ENCODE results near the gene GDF15.
"Not testable (repeated sequence)": the region's sequence is repeated elsewhere in the genome, so short reads cannot be mapped to it uniquely, and the experiment has no call there.

Gene GDF15

DNA sequence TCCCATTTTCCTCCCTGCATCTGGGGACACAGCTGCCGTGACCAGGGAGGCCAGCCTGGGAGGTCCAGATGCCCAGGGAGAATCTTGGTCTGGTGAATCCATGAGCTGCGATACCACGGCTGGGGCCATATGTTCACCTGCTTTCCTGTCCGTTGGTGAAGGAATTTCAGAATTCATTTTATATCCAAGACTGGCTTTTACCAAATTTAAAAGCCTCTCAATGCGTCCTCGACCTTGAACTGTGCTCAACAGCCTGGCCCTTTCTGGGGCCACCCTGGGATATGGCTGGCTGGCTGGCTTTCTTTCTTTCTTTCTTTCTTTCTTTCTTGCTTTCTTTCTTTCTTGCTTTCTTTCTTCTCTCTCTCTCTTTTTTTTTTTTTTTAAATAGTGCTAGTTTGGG lies 22.2 kb upstream of the GDF15 start:
- no peak for DNase-seq
- no peak overlapping the region for H3K27ac ChIP-seq (ENCODE audit: insufficient read depth, low read length, poor library complexity, severe bottlenecking)
- H3K4me3 ChIP-seq (ENCODE audit: insufficient read depth, low read depth, low read length, poor library complexity, severe bottlenecking): no peak overlapping the region
- H3K9me3 ChIP-seq (ENCODE audit: control insufficient read depth, low read length): no peaks in the 10 kb centered on the region
- H3K36me3 ChIP-seq (ENCODE audit: control insufficient read depth, insufficient read depth, low read length): peaks cover 19% of the 10 kb centered on the region
- H3K27me3 ChIP-seq (replicated peaks; ENCODE audit: control insufficient read depth, insufficient read depth, low read length, poor library complexity, severe bottlenecking): no peaks in the 10 kb centered on the region
- H3K4me1 ChIP-seq (ENCODE audit: control insufficient read depth, insufficient read depth, low read length, poor library complexity, severe bottlenecking): no peaks in the 10 kb centered on the region

DNA sequence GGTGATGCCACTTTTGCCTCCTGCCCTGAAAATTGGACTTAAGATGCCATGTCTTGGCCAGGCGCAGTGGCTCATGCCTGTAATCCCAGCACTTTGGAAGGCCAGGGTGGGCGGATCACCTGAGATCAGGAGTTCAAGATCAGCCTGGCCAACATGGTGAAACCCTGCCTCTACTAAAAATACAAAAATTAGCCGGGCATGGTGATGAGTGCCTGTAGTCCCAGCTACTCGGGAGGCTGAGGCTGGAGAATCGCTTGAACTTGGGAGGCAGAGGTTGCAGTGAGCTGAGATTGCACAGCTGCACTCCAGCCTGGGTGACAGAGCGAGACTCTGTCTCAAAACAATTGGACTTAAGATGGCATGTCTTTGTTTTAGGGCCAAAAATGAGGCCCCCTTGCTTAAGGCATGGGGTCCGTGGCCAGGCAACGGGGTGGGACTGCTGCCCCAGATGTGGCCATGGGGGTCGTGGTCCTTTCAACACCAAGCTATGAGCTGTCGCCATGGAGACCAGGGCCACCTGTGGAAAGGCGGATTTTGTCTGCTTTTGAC lies 21.6 kb upstream of the GDF15 start:
- H3K4me1 ChIP-seq (ENCODE audit: control insufficient read depth, insufficient read depth, low read length, poor library complexity, severe bottlenecking); H3K27ac ChIP-seq (ENCODE audit: insufficient read depth, low read length, poor library complexity, severe bottlenecking); H3K4me3 ChIP-seq (ENCODE audit: insufficient read depth, low read depth, low read length, poor library complexity, severe bottlenecking): not testable (repeated sequence)

DNA sequence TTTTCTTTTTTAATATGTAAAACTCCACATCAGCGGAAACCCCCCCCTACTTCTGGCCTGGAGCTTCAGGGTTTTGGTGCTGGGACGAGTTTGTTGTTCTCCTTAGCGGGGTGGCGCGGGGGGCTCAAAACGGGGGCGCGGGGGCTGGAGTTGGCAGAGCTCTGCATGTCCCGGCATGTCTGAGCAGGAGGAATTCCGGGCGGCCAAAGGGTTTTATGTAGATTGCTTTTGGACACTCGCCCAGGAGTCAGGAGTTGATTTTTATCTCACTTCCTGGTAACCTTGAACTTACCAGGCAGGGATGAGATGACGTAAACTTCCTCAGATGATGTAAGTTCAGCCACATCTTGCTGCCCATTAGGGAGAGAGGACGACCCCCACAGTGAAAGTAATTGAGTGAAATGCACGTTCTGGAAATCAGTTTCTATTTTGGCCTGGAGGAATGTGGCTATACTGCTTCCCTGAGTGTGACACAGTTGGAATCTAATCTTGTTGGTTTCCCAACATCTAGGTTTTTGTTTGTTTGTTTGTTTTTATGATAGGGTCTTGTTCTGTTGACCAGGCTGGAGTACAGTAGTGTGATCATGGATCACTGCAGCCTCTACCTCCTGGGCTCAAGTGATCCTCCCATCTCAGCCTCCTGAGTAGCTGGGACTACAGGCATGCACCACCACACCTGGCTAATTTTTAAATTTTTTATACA lies 21.0 kb upstream of the GDF15 start:
- Histone ChIP-seq H3K4me1 (ENCODE audit: control insufficient read depth, insufficient read depth, low read length, poor library complexity, severe bottlenecking) (no peaks in the 10 kb centered on the region), H3K4me3 (ENCODE audit: insufficient read depth, low read depth, low read length, poor library complexity, severe bottlenecking) (no peak overlapping the region), H3K27ac (ENCODE audit: insufficient read depth, low read length, poor library complexity, severe bottlenecking) (no peak overlapping the region), H3K9me3 (ENCODE audit: control insufficient read depth, low read length) (no peaks in the 10 kb centered on the region), H3K36me3 (ENCODE audit: control insufficient read depth, insufficient read depth, low read length) (peaks cover 16% of the 10 kb centered on the region), H3K27me3 (replicated peaks; ENCODE audit: control insufficient read depth, insufficient read depth, low read length, poor library complexity, severe bottlenecking) (no peaks in the 10 kb centered on the region)
- no peak for DNase-seq

More for the DNA sequence above, 21.6 kb upstream of the GDF15 start:
- not testable (repeated sequence) for H3K9me3 ChIP-seq (ENCODE audit: control insufficient read depth, low read length); H3K27me3 ChIP-seq (replicated peaks; ENCODE audit: control insufficient read depth, insufficient read depth, low read length, poor library complexity, severe bottlenecking); DNase-seq
- H3K36me3 ChIP-seq (ENCODE audit: control insufficient read depth, insufficient read depth, low read length): peaks cover 19% of the 10 kb centered on the region

DNA sequence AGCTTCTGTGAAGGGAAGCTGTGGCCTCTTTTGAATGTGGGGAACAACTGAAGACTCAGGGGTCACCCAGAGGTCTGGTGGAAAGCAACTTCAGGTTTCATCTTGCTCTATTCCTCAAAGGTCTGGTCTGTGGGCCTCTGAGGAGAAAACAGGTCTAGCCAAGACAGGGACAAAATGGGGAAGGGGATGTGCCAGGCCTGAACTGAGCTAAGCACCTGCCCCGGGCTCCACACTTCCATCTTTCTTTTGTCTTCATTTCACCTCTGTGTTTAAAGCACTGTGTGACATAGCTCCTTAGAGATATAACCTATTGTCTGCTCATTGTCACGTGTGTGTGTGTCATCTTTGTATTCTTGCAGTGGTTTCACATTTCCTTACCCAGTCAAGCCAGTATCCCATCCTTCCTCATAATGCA lies 19.9 kb upstream of the GDF15 start:
- Histone ChIP-seq H3K27ac (ENCODE audit: insufficient read depth, low read length, poor library complexity, severe bottlenecking) (no peak overlapping the region), H3K9me3 (ENCODE audit: control insufficient read depth, low read length) (no peaks in the 10 kb centered on the region), H3K36me3 (ENCODE audit: control insufficient read depth, insufficient read depth, low read length) (peaks cover 15% of the 10 kb centered on the region), H3K4me3 (ENCODE audit: insufficient read depth, low read depth, low read length, poor library complexity, severe bottlenecking) (no peak overlapping the region), H3K27me3 (replicated peaks; ENCODE audit: control insufficient read depth, insufficient read depth, low read length, poor library complexity, severe bottlenecking) (no peaks in the 10 kb centered on the region), H3K4me1 (ENCODE audit: control insufficient read depth, insufficient read depth, low read length, poor library complexity, severe bottlenecking) (no peaks in the 10 kb centered on the region)
- no peak for DNase-seq

DNA sequence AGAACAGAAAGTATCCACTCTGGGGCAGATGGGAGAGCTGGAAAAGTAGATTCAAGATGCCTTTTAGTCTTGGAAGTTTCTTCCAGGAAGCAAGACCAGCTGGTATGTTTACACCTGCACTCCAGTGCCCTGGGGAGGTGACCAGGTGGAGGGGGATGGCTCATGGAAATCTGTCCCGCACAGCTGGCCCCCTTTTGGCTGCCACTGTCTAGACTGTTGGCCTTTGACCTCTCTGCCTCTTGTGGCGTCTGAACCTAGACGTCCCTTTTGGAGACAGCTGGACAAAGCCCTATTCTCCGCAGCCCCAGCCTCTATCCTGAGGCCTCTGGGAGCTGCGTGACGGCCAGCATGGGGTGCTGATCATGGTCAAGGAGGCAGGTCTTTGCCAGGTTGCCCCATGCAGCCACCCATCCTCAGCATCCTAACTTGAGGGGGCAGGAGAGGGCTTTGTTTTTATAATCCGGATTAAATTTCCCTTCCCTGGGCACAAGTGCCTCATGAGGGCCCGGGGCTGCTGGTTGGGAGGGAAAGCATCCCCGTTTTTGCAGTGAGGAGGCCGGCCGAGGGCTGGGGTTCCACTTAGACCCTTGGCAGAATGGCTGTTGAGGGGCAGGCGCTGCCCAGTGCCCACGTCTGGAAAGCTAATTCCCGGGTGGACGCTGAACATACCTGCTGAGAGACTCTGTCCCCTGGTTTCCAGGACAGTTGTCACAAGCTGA lies 17.3 kb upstream of the GDF15 start:
- Histone ChIP-seq H3K27me3 (replicated peaks; ENCODE audit: control insufficient read depth, insufficient read depth, low read length, poor library complexity, severe bottlenecking) (no peaks in the 10 kb centered on the region), H3K27ac (ENCODE audit: insufficient read depth, low read length, poor library complexity, severe bottlenecking) (no peak overlapping the region)

DNA sequence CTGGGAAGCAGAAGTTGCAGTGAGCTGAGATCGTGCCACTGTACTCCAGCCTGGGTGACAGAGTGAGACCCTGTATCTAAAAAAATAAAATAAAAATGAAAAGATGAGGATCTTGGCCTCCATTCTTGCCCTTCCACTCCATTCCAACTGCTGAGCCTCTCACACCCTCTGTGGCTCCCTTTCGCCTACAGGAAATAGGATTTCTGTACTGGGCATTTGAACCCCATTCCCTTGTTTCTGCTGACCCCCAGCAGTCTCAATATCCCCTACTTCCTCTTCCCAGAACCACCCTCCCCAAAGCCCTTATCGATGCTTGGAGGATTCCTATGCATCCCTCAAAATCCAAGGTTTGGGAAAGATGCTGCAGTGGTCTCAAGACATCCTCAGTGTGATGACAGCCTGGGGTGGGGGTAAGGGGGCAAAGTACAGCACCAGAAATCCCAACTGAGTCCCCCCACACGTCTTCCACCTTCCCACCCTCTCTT lies 12.5 kb upstream of the GDF15 start:
- Histone ChIP-seq H3K4me3 (ENCODE audit: insufficient read depth, low read depth, low read length, poor library complexity, severe bottlenecking) (no peak overlapping the region), H3K9me3 (ENCODE audit: control insufficient read depth, low read length) (no peaks in the 10 kb centered on the region), H3K27ac (ENCODE audit: insufficient read depth, low read length, poor library complexity, severe bottlenecking) (no peak overlapping the region), H3K27me3 (replicated peaks; ENCODE audit: control insufficient read depth, insufficient read depth, low read length, poor library complexity, severe bottlenecking) (no peaks in the 10 kb centered on the region), H3K4me1 (ENCODE audit: control insufficient read depth, insufficient read depth, low read length, poor library complexity, severe bottlenecking) (no peaks in the 10 kb centered on the region), H3K36me3 (ENCODE audit: control insufficient read depth, insufficient read depth, low read length) (no peaks in the 10 kb centered on the region)
- no peak for DNase-seq

More for the DNA sequence above, 17.3 kb upstream of the GDF15 start:
- no peaks in the 10 kb centered on the region for H3K4me1 ChIP-seq (ENCODE audit: control insufficient read depth, insufficient read depth, low read length, poor library complexity, severe bottlenecking)
- no peak for DNase-seq
- H3K36me3 ChIP-seq (ENCODE audit: control insufficient read depth, insufficient read depth, low read length): peaks cover 4% of the 10 kb centered on the region
- H3K4me3 ChIP-seq (ENCODE audit: insufficient read depth, low read depth, low read length, poor library complexity, severe bottlenecking): no peak overlapping the region
- H3K9me3 ChIP-seq (ENCODE audit: control insufficient read depth, low read length): no peaks in the 10 kb centered on the region

DNA sequence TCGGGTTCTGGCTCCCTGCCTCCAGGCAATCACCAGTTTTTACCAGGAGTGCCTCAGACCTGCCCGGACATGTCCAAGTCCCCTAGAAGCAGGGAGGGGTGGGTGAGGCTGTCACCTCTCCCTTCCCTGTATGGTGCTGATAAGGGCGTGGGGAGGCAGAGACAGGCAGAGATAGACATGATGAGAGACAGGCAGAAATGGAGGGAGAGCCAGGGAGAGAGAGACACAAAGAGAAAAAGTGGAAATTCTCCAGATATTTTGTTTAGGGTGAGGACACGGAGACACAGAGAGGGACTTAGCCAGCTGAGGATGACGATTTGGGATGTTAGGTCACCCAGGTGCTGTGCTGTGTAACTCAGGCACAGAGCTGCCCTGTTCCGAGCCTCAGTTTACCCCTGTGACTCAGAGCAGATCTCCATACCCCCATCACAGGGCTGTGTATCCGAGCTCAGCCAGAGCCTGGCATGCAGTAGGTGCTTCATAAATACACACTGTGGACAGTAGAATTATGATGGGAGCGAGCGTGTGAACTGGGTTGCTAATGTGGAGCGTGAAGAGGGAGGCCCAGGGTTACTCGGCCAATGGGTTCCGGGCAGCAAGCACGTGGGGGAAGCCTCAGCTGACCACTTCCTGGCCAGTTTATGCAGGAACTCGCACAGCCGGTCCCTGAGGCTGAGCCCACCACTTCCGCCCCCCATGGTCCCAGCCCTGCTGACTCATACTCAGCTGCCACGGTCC lies 11.9 kb upstream of the GDF15 start:
- no peaks in the 10 kb centered on the region for H3K4me1 ChIP-seq (ENCODE audit: control insufficient read depth, insufficient read depth, low read length, poor library complexity, severe bottlenecking)
- no peak overlapping the region for H3K4me3 ChIP-seq (ENCODE audit: insufficient read depth, low read depth, low read length, poor library complexity, severe bottlenecking)

DNA sequence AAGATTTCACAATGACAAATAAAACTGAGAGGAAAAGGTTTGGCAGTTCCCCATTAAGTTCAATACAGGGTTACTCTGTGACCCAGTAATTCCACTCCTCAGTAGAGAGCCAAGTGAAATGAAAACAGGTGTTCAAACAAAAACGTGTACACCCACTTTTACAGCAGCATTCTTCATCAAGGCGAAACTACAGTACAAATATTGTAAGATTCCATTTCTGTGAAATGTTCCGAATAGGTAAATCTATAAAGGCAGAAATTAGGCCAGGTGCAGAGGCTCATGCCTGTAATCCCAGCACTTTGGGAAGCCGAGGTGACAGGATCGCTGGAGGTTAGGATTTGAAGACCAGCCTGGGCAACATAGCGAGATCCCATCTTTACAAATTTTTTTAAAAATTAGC lies 8.9 kb upstream of the GDF15 start:
- H3K27me3 ChIP-seq (replicated peaks; ENCODE audit: control insufficient read depth, insufficient read depth, low read length, poor library complexity, severe bottlenecking): no peaks in the 10 kb centered on the region
- no peaks in the 10 kb centered on the region for H3K36me3 ChIP-seq (ENCODE audit: control insufficient read depth, insufficient read depth, low read length)
- no peak for DNase-seq
- H3K4me1 ChIP-seq (ENCODE audit: control insufficient read depth, insufficient read depth, low read length, poor library complexity, severe bottlenecking): no peaks in the 10 kb centered on the region
- no peak overlapping the region for H3K27ac ChIP-seq (ENCODE audit: insufficient read depth, low read length, poor library complexity, severe bottlenecking)
- no peak overlapping the region for H3K4me3 ChIP-seq (ENCODE audit: insufficient read depth, low read depth, low read length, poor library complexity, severe bottlenecking)
- no peaks in the 10 kb centered on the region for H3K9me3 ChIP-seq (ENCODE audit: control insufficient read depth, low read length)

More for the DNA sequence above, 11.9 kb upstream of the GDF15 start:
- DNase-seq: peak in 1 of 3 donors; percentile 5
- no peak overlapping the region for H3K27ac ChIP-seq (ENCODE audit: insufficient read depth, low read length, poor library complexity, severe bottlenecking)
- H3K9me3 ChIP-seq (ENCODE audit: control insufficient read depth, low read length): no peaks in the 10 kb centered on the region
- H3K36me3 ChIP-seq (ENCODE audit: control insufficient read depth, insufficient read depth, low read length): no peaks in the 10 kb centered on the region
- no peaks in the 10 kb centered on the region for H3K27me3 ChIP-seq (replicated peaks; ENCODE audit: control insufficient read depth, insufficient read depth, low read length, poor library complexity, severe bottlenecking)

DNA sequence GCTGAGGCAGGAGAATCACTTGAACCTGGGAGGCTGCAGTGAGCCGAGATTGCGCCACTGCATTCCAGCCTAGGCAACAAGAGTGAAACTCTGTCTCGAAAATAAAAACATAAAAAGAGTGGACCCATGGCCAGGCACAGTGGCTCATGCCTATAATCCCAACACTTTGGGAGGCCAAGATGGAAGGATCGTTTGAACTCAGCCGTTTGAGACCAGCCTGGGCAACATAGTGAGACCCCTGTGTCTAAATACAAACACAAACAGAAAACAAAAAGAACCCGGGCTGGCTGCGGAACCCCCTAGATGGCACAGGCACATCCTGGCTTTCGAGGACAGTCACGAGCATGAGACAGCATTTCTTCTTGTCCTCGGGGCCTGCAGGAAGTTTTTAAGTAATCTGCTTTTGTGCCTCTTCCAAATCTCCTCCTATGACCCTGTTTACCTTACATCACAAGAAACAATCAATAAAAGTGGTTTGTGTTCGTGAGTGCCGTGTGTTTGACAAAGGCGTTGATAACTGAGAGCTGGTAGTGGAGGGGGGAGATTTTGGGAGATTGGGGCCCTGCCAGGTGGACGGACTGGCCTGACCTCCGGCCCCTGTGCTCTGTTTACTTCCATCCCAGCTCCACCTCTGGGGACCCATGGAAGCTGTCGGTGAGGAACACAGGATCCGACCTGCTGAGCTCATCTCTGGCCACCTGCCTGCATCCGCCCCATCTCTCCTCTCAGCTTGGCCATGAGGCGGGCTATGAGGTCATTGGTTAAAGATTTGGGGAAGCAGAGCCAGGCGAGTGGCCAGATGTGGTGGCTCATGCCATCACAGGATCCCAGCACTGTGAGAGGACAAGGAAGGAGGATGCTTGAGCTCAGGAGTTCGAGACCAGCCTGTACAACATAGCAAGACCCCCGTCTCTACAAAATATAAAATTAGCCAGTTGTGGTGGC lies 5.9 kb upstream of the GDF15 start:
- H3K4me3 ChIP-seq (ENCODE audit: insufficient read depth, low read depth, low read length, poor library complexity, severe bottlenecking): no peak overlapping the region
- no peaks in the 10 kb centered on the region for H3K9me3 ChIP-seq (ENCODE audit: control insufficient read depth, low read length)
- H3K27me3 ChIP-seq (replicated peaks; ENCODE audit: control insufficient read depth, insufficient read depth, low read length, poor library complexity, severe bottlenecking): no peaks in the 10 kb centered on the region
- H3K27ac ChIP-seq (ENCODE audit: insufficient read depth, low read length, poor library complexity, severe bottlenecking): no peak overlapping the region
- H3K36me3 ChIP-seq (ENCODE audit: control insufficient read depth, insufficient read depth, low read length): no peaks in the 10 kb centered on the region
- H3K4me1 ChIP-seq (ENCODE audit: control insufficient read depth, insufficient read depth, low read length, poor library complexity, severe bottlenecking): no peaks in the 10 kb centered on the region
- no peak for DNase-seq

Measured in effector memory CD4-positive, alpha-beta T cell (primary cell).